SH-SY5Y (cell line): ENCODE measurements around the gene BMP15.

Experiments used
- GATA2 ChIP-seq: IDR thresholded peaks from 2 replicates; pipeline ENCODE4 v1.6.1; 2011; ENCODE audit warnings: mild to moderate bottlenecking, low read depth, low read length
- GATA3 ChIP-seq: IDR thresholded peaks from 2 replicates; pipeline ENCODE4 v1.6.1; 2011; ENCODE audit warnings: low read depth, mild to moderate bottlenecking, low read length, moderate library complexity

The BMP15 gene

DNA sequence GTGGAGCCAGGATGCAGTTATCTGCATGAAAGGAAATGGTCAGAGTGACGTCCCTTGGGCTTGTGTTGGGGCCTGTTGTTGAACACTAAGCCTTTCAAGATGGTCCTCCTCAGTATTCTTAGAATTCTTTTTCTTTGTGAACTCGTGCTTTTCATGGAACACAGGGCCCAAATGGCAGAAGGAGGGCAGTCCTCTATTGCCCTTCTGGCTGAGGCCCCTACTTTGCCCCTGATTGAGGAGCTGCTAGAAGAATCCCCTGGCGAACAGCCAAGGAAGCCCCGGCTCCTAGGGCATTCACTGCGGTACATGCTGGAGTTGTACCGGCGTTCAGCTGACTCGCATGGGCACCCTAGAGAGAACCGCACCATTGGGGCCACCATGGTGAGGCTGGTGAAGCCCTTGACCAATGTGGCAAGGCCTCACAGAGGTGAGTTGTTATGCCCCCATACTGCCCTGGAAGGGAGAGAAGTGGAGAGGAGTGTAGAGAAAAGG, at the start of gene BMP15:
BMP15 (plus strand) TSS at position 51 of the 492 bp plus-strand sequence; CDS start at position 100, 49 bp downstream.
- TF ChIP-seq GATA3 (no peak), GATA2 (no peak)

DNA sequence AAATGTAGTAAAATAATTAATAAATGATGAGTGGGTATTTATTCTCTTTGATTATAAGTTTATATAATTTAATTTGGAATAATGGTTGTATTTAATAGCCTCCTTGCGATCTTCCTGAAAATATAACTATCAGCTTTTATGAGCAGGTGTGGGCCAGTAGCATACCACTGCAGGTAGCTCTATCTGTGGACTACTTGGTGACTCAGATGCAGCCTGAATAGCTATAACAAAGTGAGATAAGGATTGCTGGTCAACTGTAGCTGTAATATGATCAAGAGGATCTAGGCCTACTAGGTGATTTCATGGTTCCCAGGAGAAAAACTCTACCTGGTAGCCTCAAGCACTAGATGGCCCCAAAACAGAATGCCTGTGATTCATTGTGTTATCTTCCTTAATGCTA, 47.1 kb upstream of the BMP15 start:
- TF ChIP-seq GATA3 (no peak), GATA2 (no peak)

DNA sequence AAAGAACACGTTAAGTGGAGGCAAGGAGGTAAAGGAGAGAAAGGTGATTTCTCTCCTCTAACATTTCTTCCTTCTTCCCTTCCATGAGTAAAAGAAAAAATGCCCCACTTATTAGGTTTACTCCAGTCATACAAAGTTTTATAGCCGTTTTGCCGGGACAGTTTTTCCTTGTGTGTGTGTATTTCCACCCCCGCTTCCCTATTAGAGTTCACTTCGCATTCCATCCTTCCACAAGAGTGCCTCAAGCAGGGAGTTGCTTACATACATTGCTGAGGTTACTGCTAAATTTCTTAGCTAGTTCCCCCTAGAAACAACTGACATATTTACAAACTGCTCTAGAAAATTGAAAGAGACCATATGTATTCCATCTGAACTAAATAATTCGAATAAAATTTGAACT, 45.2 kb upstream of the BMP15 start:
- no peak for TF ChIP-seq GATA2
- no peak for TF ChIP-seq GATA3

DNA sequence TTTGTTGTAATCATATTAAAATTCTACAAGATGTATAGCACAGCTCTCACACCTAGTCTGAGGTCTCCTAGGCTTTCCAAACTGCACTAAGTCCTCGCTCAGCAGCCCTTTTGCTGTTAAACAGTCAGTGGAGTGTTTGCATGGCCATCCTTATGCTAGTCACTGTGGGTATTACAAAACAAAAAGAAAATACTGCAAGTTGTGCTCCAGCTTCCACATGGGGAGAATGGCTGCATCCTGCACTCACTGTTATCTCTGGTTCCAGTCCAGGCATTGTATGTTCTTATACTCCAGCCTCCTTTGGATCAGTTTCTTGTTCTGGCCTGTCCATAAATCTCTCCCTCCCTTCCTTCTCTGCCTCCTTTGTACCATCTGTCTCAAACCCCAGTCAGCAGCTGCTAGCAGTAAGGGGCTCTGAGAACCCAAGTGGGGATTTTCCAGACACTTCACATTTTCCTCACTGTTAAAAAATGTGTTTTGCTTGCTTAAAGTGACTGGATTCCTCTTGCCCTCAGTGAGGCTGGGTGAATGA, 38.5 kb upstream of the BMP15 start:
- TF ChIP-seq GATA3 (no peak), GATA2 (no peak)

DNA sequence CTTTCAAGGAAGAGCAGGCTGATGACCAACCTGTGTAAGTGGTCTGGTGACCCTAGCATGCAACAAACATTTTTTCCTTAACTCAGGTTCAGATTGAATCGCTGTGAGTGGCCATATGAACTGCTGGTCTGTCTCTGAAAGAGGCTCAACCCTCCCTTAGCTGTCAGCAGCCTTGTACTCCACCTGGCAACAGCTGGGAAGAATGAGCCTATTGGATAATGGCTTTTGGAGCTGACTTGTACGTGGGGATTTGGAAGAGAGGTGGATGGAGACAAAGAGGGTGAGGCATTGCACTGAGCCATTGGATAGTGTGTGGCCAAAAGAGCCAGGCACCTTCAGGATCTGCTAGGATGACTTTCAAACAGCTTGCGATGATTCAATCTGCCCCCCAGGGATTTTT, 35.7 kb upstream of the BMP15 start:
- TF ChIP-seq GATA2 = no peak
- TF ChIP-seq GATA3 = no peak

DNA sequence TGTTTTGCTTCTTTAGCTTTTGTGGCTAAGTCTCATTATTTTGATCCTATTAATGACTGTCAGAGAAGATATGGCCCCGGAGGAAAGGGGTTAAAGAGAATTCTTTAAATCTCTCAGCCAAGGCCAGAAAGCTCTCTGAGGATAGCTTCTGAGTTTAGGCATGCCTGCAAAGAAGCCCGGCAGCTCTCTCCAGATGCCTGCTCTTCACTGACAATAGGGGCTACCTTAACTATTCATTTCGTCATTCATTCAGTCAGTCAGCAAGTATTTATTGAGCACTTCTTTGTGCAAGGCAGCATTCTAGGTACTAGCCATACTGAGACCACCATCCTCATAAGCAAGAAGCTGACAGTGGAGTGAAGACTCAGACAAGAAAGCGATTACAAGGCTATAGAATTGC, 34.0 kb upstream of the BMP15 start:
- TF ChIP-seq GATA3 (no peak), GATA2 (no peak)

DNA sequence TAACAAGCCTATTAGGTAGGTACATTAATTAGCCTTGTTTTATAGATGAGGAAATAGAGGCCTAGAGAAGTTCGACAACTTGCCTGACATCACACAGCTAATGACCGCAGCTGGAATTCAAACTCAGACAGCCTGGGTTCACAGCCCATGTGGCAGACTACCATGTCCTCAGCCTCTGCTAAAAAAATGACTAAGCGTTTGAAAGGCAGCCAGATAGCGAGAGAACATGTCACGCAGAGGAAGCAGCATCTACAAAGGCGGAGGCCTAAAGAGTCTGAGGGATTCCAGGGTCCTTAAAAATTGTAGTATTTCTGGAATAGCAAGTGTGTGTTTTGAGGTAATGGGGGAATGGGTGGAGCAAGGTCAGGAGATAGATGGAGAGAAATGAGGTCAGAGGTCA, 33.2 kb upstream of the BMP15 start:
- TF ChIP-seq GATA2 = no peak
- TF ChIP-seq GATA3 = no peak

DNA sequence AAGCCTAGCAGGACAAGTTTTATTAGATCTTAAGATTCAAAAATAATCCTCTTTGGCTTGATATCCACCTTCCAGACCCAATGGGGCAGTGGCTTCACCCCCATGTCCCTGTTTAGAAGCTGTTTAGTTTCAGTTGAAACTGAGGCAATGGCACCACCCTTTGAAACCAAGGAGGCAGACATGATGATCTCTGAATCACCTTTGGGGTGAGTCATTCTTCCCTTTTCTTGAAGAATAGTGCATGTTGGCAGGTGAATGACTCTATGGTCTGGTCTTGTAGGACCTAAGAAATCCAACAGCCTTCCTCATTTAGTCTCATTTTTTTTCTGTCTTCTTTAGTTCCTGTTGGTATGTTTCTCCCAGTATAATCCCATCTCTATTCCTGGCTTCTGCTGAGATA, 29.5 kb upstream of the BMP15 start:
- TF ChIP-seq GATA2 (no peak), GATA3 (no peak)

DNA sequence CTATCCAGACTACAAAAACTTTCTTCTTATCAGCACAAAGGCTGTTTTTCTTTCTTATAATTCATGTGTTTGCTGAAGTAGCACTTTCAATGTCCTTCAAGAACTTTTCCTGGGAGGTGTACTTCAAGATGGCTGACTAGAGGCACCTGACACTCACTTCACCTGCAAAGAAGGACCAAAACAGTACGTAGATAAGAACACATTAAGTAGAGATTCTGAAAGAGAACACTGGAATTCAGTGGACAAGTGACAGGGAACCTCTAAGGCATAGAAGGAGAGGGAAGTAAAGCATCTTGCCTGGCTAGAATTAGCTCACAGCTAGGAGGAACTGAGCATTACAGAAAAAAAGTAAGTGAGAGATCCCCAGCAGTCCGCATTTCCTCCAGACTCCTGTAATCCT, 21.7 kb upstream of the BMP15 start:
- TF ChIP-seq GATA2 = no peak
- TF ChIP-seq GATA3 = no peak

DNA sequence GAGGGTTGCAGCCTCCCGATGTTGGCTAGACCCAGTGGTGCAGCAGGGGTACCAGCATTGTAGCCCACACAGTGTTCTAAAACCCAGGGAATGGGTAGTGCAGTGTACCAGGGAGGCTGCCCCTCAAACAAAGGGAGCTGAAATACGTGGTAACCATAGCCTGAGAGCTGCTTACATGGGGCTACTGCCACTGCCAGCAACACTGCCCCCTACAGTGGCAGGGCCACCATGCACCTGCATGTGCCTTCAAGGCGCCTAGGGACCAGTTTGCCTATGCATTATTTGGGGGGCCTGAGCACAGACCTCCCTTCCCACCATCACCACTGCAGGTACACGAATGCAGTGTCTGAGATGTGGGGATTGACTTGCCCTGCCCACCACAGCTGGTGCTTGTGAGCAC, 21.0 kb upstream of the BMP15 start:
- TF ChIP-seq GATA3 (no peak), GATA2 (no peak)

DNA sequence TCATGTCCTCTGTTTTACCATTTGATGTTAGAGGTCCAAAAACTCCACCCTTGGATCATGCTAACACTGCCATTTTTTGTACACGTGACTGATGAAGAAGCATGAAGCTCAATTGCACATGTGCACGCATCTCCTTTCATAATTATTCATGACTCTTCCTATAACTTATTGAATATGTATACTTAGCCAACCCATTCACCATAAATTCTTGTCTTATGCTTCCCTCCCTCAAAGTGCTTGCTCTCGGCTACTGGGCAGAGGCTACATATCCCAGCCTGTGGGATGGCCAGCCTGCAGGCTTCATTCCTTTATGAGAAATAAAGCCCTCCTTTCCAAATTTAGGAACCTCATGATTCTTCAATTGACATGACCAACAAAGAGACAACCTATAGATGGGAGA, 17.5 kb upstream of the BMP15 start:
- TF ChIP-seq GATA2 (no peak), GATA3 (no peak)

DNA sequence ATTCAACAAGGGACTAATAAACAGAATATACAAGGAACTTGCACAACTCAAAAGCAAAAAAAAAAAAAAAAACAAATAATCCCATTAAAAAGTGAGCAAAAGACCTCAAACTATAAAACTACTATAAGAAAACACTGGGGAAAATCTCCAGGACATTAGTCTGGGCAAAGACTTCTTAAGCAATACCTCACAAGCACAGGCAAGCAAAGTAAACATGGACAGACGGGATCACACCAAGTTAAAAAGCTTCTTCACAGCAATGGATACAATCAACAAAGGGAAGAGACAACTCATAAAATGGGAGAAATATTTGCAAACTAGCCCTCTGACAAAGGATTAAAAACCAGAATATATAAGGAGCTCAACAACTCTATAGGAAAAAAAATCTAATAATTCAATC, 17.1 kb upstream of the BMP15 start:
- TF ChIP-seq GATA2 (no peak), GATA3 (no peak)

DNA sequence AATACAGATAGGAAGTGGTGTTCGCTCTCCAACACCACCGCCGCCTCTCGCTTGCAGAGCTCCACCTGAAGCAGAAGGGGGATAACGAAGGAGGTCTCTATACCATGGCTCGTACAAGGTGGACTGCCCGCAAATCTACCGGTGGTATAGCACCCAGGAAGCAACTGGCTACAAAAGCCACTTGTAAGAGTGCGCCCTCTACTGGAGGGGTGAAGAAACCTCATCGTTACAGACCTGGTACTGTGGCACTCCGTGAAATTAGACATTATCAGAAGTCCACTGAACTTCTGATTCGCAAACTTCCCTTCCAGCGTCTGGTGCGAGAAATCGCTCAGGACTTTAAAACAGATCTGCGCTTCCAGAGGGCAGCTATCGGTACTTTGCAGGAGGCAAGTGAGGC, 5.2 kb upstream of the BMP15 start:
- TF ChIP-seq GATA2 (no peak), GATA3 (no peak)

DNA sequence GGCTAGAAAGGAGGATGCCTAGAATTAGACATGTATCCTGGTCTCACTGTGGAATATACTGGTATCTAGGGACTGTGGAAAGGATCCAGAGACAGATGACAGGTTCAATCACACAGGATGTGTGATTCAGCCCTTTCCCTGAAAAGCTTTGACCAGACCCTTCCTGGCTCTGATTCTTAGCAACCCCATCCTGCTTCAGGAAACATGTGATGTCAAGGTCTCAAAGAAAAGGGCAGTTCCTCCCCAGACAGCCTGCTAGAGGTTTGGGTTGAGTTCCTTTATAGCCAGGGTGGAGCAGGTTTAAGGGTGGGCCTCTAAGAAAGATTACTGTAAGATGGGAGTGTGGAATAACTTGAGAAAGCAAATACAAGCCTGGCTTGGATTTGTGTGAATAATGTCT, 3.0 kb downstream of the BMP15 start:
- TF ChIP-seq GATA2 (no peak), GATA3 (no peak)

DNA sequence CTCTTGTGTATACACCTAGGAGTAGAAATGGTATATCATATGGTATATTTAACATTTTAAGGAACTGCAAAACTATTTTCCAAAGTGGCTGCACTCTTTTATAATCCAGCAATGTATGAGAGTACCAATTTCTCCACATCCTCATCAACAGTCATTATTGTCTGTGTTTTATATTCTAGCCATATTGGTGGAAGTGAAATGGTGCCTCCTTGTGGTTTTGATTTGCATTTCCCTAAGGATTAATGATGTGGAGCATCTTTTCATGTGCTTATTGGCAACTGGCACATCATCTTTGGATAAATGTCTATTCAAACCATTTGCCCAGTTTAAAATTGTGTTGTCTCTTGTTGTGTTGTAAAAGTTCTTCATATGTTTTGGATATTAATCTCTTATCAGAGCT, 9.6 kb downstream of the BMP15 start:
- TF ChIP-seq GATA2 (no peak), GATA3 (no peak)

DNA sequence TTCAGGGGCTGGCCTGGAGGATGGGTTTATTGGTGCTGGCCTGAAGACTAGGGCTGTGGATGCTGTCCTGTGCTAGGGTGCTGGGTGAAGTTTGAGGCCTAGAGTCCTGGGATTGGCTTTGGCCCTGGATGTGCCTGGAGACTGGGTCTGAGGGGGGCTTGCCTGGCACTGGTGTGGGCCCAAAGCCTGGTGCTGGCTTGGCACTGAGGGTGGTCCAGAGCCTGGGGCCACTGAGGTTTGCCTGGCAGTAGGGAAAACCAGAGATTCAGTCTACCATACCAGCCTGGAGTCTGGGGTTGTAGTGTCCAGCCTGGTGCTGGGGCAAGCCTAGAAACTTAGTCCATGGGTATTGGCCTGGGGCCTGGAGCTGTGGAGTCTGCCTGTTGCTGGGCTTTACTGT, 16.6 kb downstream of the BMP15 start:
- TF ChIP-seq GATA2 (no peak), GATA3 (no peak)

DNA sequence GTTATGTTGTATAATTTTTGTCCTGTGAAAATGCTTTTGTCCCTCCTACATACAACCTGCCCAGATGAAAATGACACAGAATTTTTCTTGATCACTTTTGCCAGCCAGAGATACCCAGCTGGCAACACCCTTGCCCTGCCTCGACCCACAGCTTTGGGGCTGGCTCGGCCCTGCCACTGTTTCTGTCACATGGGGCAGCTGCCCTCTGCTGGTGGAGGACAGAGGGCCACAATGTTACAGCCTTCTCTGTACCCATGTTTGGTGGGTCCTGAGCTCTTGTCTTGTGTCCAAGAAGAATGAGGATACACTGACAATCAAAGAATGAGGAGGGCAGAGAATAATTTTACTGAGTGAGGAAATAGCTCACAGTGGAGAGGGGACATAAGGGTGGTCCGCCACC, 31.1 kb downstream of the BMP15 start:
- no peak for TF ChIP-seq GATA3
- TF ChIP-seq GATA2 = no peak
